A549 (cell line): Measurements from ENCODE around the gene DST.

Experiments used
- EP300 ChIP-seq, 2 experiments: fragments of >200 bp; sonication (Bioruptor Twin); formaldehyde crosslinking; IDR thresholded peaks; 2 replicates in 1 of 2; 3 replicates in 1 of 2; pipeline ENCODE4 v1.6.1; 2016 to 2017
- TF ChIP-seq, protein P1 (sequence below): fragments of >200 bp; sonication (Bioruptor Twin); formaldehyde crosslinking; IDR thresholded peaks from 3 replicates; pipeline ENCODE4 v1.5.1; 2016

DNA sequence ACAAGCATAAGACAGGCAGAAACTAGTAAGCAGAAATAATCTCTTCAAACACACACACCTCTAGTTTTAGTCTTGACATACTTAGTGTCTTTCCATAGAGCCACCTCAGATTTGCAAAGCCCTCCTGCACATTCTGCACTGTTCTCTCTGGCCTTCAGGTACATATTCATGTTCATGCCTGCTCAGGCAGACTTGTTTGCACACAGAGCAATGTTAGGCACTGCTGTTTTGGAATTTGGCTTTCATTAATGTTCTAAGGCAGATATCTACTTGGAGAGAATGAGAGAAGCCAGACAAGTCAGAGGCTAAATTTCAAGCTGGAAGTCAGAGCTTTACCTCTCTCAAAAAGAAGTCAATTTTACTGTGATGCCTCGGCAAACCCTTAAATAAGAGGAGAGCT is 21.3 kb upstream of the DST start:
- TF ChIP-seq, protein P1, sequence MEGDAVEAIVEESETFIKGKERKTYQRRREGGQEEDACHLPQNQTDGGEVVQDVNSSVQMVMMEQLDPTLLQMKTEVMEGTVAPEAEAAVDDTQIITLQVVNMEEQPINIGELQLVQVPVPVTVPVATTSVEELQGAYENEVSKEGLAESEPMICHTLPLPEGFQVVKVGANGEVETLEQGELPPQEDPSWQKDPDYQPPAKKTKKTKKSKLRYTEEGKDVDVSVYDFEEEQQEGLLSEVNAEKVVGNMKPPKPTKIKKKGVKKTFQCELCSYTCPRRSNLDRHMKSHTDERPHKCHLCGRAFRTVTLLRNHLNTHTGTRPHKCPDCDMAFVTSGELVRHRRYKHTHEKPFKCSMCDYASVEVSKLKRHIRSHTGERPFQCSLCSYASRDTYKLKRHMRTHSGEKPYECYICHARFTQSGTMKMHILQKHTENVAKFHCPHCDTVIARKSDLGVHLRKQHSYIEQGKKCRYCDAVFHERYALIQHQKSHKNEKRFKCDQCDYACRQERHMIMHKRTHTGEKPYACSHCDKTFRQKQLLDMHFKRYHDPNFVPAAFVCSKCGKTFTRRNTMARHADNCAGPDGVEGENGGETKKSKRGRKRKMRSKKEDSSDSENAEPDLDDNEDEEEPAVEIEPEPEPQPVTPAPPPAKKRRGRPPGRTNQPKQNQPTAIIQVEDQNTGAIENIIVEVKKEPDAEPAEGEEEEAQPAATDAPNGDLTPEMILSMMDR, result no peak
- TF ChIP-seq EP300 (IDR thresholded peaks at IDR 0.05), result no peak
